ENCODE measurements around the gene TMPO.
"Not testable (repeated sequence)": the region's sequence is repeated elsewhere in the genome, so short reads cannot be mapped to it uniquely, and the experiment has no call there.

TMPO gene

GRCh38 chr12:98511806-98512205 lies 3.6 kb upstream of the TMPO start:
- DNase-seq, result not testable (repeated sequence)

- DNase-seq, result no peak
Measured at GRCh38 chr12:98513379-98514322, 1.7 kb upstream of the TMPO start.

DNA sequence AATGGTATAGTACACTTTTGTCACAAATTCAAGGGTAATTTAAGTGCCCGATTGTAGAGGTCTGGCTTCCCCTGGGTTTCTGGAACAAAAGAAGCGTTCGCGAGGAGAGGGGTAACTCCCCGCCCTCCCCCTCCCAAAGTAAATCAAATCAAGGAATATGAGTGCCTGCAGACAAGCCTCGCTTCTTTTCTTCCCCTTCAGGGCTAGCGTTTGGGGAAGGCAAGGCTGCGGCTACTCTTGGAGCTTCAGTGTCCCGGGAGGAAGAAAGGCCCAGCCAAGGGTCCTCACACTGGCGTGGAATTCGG lies 456 bp upstream of the TMPO start:
- DNase-seq, result no peak

- DNase-seq, result peak; percentile 87
Measured at GRCh38 chr12:98516111-98516873, 902 bp downstream of the TMPO start.

GRCh38 chr12:98519257-98519907 lies 4.0 kb downstream of the TMPO start:
- no peak for DNase-seq

DNA sequence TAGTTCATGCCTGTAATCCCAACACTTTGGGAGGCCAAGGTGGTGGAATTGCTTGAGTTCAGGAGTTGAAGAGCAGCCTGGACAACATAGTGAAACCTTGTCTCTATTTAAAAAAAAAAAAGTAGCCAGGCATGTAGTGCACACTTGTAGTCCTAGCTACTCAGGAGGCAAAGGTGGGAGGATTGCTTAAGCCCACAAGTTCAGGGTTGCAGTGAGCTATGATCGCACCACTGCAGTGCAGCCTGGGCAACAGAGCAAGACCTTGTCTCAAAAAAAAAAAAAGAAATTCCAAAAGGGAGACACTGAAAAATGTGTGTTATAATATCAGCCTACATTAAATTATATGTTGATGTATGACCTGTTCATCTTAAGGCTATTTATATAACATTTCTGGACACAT lies 14.7 kb downstream of the TMPO start:
- no peak for DNase-seq

- DNase-seq, result no peak
Measured at GRCh38 chr12:98532687-98533304, 17.4 kb downstream of the TMPO start.

DNA sequence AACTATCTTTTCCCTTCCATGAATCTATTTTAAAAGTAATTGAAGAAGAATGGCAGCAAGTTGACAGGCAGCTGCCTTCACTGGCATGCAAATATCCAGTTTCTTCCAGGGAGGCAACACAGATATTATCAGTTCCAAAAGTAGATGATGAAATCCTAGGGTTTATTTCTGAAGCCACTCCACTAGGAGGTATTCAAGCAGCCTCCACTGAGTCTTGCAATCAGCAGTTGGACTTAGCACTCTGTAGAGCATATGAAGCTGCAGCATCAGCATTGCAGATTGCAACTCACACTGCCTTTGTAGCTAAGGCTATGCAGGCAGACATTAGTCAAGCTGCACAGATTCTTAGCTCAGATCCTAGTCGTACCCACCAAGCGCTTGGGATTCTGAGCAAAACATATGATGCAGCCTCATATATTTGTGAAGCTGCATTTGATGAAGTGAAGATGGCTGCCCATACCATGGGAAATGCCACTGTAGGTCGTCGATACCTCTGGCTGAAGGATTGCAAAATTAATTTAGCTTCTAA lies 18.4 kb downstream of the TMPO start:
- no peak for DNase-seq

- no peak for DNase-seq
Measured at GRCh38 chr12:98538031-98538430, 22.6 kb downstream of the TMPO start.

- DNase-seq, result no peak
Measured at GRCh38 chr12:98543701-98544100, 28.3 kb downstream of the TMPO start.

DNA sequence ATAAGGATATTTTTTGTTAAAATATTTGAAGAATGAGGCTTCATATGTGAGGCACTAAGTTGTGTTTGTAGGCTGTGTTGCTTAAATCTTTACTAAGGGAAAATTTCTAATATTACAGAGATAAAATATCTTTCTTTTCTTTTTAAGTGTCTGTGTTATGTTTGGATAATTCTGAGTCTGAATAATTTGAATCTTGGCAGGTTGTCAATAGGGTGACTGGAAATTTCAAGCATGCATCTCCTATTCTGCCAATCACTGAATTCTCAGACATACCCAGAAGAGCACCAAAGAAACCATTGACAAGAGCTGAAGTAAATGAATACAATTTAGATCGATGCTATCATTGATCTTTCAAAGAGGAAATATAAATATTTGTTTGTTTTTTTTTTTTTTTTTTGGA lies 29.4 kb downstream of the TMPO start:
- no peak for DNase-seq

DNA sequence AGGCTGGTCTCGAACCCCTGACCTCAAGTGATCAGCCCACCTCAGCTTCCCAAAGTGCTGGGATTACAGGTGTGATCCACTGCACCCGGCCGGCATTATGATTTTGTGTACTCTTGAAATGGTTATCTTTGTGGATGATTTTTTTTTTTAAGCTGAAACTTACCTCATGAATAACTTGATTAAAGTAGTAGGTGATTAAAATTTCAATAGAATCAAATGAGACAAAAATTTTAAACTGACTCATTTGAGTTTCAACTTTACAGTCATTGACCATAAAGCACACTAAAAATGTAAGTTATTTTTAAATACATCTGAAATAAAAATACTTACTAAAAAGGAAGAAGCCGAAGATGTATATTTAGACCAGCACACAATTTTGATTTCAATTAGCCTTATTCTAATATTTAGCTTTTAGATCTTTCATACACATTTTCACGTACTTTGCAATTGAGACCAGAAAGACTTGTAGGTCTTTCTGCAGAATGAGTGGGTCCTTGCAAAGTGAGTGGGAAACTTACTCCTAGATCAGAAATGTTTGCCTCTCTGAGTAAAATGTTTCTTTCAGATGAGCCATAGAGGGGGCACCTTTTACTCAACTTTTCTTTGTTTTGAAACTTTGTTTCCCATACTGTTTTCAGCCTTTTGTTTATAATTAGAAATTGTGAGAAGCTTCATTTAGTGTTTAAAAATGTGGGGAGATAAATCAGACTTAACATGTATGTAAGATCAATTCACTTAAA lies 34.2 kb downstream of the TMPO start:
- DNase-seq, result no peak

DNA sequence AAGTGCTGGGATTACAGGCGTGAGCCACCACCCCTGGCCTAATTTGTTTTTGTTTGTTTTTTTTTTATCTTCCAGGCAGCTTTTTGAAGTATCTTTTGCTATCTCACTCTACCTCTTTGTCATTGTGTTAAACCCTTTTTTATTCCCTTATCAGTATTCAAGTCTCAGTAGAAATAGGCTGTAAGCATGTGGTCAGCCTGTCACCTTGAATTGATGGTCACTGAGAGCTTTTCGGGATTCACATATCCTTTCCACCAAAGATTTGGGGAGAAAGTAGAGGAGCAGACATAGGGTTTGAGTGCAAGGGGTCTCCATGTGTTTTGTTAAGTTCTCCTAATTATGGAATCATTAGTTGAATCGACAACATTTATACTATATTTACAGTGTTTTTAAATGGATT lies 36.4 kb downstream of the TMPO start:
- no peak for DNase-seq

DNA sequence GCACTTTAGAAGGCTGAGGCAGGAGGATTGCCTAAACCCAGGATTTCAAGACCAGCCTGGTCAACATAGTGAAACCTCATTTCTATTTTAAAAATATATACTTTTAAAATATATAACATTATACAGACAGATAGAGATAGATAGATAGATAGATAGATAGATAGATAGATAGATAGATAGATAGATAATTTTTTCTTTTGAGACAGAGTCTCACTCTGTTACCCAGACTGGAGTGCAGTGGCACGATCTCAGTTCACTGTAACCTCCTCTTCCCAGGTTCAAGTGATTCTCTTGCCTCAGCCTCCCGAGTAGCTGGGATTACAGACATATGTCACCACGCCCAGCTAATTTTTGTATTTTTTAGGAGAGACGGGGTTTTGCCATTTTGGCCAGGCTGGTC lies 42.7 kb downstream of the TMPO start:
- DNase-seq, result not testable (repeated sequence)

- no peak for DNase-seq
Measured at GRCh38 chr12:98559666-98560065, 44.3 kb downstream of the TMPO start.

DNA sequence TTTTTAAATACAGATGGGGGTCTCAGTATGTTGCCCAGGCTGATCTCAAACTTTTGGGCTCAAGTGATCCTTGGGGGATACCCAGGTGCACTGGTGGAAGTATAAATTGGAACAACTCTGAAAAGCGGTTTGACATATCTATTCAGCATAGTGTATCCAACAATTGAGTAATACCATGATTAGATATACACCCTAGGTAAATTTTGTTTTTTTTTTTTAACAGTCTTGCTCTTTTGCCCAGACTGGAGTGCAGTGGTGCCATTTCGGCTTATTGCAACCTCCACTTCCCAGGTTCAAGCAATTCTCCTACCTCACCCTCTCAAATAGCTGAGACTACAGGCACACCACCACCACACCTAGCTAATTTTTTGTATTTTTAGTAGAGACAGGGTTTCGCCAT lies 46.5 kb downstream of the TMPO start:
- no peak for DNase-seq

- DNase-seq, result no peak
Measured at GRCh38 chr12:98572010-98572409, 56.6 kb downstream of the TMPO start.

GRCh38 chr12:98574110-98574509 lies 58.7 kb downstream of the TMPO start:
- no peak for DNase-seq

- DNase-seq, result no peak
Measured at GRCh38 chr12:98575013-98575412, 59.6 kb downstream of the TMPO start.

DNA sequence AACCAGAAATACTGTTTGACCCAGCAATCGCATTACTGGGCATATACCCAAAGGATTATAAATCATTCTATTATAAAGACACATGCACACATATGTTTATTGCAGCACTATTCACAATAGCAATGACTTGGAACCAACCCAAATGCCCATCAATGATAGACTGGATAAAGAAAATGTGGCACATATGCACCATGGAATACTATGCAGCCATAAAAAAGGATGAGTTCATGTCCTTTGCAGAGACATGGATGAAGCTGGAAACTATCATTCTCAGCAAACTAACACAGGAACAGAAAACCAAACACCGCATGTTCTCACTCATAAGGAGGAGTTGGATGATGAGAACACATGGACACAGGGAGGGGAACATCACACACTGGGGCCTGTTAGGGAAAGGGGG lies 61.4 kb downstream of the TMPO start:
- not testable (repeated sequence) for DNase-seq

DNA sequence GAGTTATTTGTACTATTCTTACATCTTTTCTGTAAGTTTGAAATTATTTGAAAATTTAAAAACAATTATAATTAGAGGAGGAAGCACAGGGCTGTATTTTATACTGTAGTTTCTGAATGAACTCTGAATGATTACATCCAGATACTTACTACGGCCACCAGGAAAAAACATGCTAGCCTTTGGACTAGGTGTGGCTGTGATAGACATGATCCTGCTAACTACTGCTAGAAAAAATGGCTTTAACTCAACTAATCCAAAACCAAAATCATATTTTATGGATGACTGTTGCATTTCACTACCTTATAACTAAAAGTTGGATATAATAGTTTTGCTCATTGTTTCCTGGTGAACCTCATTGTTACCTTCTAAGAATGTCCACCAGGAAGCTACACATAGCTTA lies 63.0 kb downstream of the TMPO start:
- no peak for DNase-seq

- no peak for DNase-seq
Measured at GRCh38 chr12:98578821-98579220, 63.4 kb downstream of the TMPO start.
